ENCODE measurements around the gene OR2AG1.

OR2AG1 gene

GRCh38 chr11:6755303-6755952, 27.4 kb upstream of the OR2AG1 start (continued):
- TF ChIP-seq ZC3H10 (CRISPR knock-in tag; IDR thresholded peaks at IDR 0.05) (no peak), ESRRG (CRISPR knock-in tag; IDR thresholded peaks at IDR 0.05) (no peak)
- TF ChIP-seq, protein P1, sequence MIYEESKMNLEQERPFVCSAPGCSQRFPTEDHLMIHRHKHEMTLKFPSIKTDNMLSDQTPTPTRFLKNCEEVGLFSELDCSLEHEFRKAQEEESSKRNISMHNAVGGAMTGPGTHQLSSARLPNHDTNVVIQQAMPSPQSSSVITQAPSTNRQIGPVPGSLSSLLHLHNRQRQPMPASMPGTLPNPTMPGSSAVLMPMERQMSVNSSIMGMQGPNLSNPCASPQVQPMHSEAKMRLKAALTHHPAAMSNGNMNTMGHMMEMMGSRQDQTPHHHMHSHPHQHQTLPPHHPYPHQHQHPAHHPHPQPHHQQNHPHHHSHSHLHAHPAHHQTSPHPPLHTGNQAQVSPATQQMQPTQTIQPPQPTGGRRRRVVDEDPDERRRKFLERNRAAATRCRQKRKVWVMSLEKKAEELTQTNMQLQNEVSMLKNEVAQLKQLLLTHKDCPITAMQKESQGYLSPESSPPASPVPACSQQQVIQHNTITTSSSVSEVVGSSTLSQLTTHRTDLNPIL (CRISPR knock-in tag; IDR thresholded peaks at IDR 0.05; ENCODE audit: low read depth) = no peak

DNA sequence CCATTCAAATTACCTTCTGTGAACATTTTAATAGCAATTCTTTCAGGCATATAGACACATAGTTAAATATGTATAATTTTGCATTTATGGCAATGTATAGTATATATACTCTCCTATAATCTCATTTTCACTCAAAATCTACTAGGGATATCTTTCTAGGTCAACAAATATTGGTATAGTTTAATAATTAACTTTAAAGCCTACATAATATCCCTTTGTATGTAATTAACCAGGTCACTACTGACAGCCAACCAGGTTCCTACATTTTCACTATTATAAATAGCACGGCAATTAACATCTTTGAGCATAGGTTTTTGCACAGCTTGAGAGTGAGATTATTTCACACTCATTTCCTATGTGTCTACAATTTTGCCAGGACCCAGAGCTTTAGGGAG, 26.9 kb upstream of the OR2AG1 start:
- no peak for ATAC-seq
- TF ChIP-seq ZNF8 (CRISPR knock-in tag; IDR thresholded peaks at IDR 0.05) = no peak
- no peak for TF ChIP-seq TOX (CRISPR knock-in tag; IDR thresholded peaks at IDR 0.05; ENCODE audit: borderline replicate concordance)
- TF ChIP-seq ZNF70 (CRISPR knock-in tag; IDR thresholded peaks at IDR 0.05) = no peak
- TF ChIP-seq, protein P2, sequence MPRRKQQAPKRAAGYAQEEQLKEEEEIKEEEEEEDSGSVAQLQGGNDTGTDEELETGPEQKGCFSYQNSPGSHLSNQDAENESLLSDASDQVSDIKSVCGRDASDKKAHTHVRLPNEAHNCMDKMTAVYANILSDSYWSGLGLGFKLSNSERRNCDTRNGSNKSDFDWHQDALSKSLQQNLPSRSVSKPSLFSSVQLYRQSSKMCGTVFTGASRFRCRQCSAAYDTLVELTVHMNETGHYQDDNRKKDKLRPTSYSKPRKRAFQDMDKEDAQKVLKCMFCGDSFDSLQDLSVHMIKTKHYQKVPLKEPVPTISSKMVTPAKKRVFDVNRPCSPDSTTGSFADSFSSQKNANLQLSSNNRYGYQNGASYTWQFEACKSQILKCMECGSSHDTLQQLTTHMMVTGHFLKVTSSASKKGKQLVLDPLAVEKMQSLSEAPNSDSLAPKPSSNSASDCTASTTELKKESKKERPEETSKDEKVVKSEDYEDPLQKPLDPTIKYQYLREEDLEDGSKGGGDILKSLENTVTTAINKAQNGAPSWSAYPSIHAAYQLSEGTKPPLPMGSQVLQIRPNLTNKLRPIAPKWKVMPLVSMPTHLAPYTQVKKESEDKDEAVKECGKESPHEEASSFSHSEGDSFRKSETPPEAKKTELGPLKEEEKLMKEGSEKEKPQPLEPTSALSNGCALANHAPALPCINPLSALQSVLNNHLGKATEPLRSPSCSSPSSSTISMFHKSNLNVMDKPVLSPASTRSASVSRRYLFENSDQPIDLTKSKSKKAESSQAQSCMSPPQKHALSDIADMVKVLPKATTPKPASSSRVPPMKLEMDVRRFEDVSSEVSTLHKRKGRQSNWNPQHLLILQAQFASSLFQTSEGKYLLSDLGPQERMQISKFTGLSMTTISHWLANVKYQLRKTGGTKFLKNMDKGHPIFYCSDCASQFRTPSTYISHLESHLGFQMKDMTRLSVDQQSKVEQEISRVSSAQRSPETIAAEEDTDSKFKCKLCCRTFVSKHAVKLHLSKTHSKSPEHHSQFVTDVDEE (CRISPR knock-in tag; IDR thresholded peaks at IDR 0.05) = no peak
- no peak for TF ChIP-seq ISL1 (CRISPR knock-in tag; IDR thresholded peaks at IDR 0.05)
- no peak for TF ChIP-seq ZFP30 (CRISPR knock-in tag; IDR thresholded peaks at IDR 0.05)
- no peak for TF ChIP-seq SNAI2 (CRISPR knock-in tag; IDR thresholded peaks at IDR 0.05)
- TF ChIP-seq PPARA (CRISPR knock-in tag; IDR thresholded peaks at IDR 0.05; ENCODE audit: borderline replicate concordance) = no peak
- TF ChIP-seq ZFP3 (CRISPR knock-in tag; IDR thresholded peaks at IDR 0.05) = no peak
- TF ChIP-seq ZNF565 (CRISPR knock-in tag; conservative IDR thresholded peaks at IDR 0.05; ENCODE audit: low read depth) = no peak
- no peak for TF ChIP-seq ESRRG (CRISPR knock-in tag; IDR thresholded peaks at IDR 0.05)
- no peak for TF ChIP-seq CSRNP3 (CRISPR knock-in tag; IDR thresholded peaks at IDR 0.05)

- peak; percentile 95 for ATAC-seq
- TF ChIP-seq TCF4 (CRISPR knock-in tag; IDR thresholded peaks at IDR 0.05; ENCODE audit: borderline replicate concordance) (no peak), ZNF70 (CRISPR knock-in tag; IDR thresholded peaks at IDR 0.05) (no peak), ZFP3 (CRISPR knock-in tag; IDR thresholded peaks at IDR 0.05) (no peak), CSDC2 (CRISPR knock-in tag; IDR thresholded peaks at IDR 0.05) (no peak), BACH2 (CRISPR knock-in tag; IDR thresholded peaks at IDR 0.05; ENCODE audit: borderline replicate concordance) (no peak), CSRNP3 (CRISPR knock-in tag; IDR thresholded peaks at IDR 0.05) (no peak), ZNF8 (CRISPR knock-in tag; IDR thresholded peaks at IDR 0.05) (no peak), SNAI2 (CRISPR knock-in tag; IDR thresholded peaks at IDR 0.05) (no peak), ZC3H10 (CRISPR knock-in tag; IDR thresholded peaks at IDR 0.05) (no peak), RARB (CRISPR knock-in tag; IDR thresholded peaks at IDR 0.05) (no peak), TOX (CRISPR knock-in tag; IDR thresholded peaks at IDR 0.05; ENCODE audit: borderline replicate concordance) (no peak), PPARA (CRISPR knock-in tag; IDR thresholded peaks at IDR 0.05; ENCODE audit: borderline replicate concordance) (no peak), ZNF565 (CRISPR knock-in tag; conservative IDR thresholded peaks at IDR 0.05; ENCODE audit: low read depth) (no peak), GLIS3 (CRISPR knock-in tag; IDR thresholded peaks at IDR 0.05) (no peak)
- TF ChIP-seq, protein P1 (CRISPR knock-in tag; IDR thresholded peaks at IDR 0.05; ENCODE audit: low read depth) = no peak
- TF ChIP-seq, protein P3, sequence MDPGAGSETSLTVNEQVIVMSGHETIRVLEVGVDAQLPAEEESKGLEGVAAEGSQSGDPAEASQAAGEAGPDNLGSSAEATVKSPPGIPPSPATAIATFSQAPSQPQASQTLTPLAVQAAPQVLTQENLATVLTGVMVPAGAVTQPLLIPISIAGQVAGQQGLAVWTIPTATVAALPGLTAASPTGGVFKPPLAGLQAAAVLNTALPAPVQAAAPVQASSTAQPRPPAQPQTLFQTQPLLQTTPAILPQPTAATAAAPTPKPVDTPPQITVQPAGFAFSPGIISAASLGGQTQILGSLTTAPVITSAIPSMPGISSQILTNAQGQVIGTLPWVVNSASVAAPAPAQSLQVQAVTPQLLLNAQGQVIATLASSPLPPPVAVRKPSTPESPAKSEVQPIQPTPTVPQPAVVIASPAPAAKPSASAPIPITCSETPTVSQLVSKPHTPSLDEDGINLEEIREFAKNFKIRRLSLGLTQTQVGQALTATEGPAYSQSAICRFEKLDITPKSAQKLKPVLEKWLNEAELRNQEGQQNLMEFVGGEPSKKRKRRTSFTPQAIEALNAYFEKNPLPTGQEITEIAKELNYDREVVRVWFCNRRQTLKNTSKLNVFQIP (CRISPR knock-in tag; IDR thresholded peaks at IDR 0.05; ENCODE audit: borderline replicate concordance, low read depth) = no peak
- TF ChIP-seq, protein P2 (CRISPR knock-in tag; IDR thresholded peaks at IDR 0.05) = no peak
- TF ChIP-seq, protein P4, sequence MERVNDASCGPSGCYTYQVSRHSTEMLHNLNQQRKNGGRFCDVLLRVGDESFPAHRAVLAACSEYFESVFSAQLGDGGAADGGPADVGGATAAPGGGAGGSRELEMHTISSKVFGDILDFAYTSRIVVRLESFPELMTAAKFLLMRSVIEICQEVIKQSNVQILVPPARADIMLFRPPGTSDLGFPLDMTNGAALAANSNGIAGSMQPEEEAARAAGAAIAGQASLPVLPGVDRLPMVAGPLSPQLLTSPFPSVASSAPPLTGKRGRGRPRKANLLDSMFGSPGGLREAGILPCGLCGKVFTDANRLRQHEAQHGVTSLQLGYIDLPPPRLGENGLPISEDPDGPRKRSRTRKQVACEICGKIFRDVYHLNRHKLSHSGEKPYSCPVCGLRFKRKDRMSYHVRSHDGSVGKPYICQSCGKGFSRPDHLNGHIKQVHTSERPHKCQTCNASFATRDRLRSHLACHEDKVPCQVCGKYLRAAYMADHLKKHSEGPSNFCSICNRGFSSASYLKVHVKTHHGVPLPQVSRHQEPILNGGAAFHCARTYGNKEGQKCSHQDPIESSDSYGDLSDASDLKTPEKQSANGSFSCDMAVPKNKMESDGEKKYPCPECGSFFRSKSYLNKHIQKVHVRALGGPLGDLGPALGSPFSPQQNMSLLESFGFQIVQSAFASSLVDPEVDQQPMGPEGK (CRISPR knock-in tag; IDR thresholded peaks at IDR 0.05; ENCODE audit: borderline replicate concordance) = no peak
Measured at GRCh38 chr11:6757373-6757967, 25.4 kb upstream of the OR2AG1 start.
